Neutrophil (primary cell): ENCODE results near the gene LDLRAD4.

Experiments used
- H3K27ac ChIP-seq: fragments of 200-600 bp; sonication (generic); 2 replicates; pipeline ENCODE4 v1.5.1; 2016; ENCODE audit warnings: mild to moderate bottlenecking, moderate library complexity
- H3K27me3 ChIP-seq: fragments of 200-600 bp; sonication (generic); 2 replicates; pipeline ENCODE4 v1.6.0; 2016; ENCODE audit warnings: mild to moderate bottlenecking
- H3K36me3 ChIP-seq: fragments of 200-600 bp; sonication (generic); 2 replicates; pipeline ENCODE4 v1.5.1; 2017
- H3K4me1 ChIP-seq, 2 experiments: fragments of 200-600 bp in 1 of 2; sonication (generic) in 1 of 2; 1 replicate in 1 of 2; 2 replicates in 1 of 2; pipeline versions ENCODE4 v1.5.1 to v1.6.1; 2013 to 2016; ENCODE audit warnings: low read depth in 1 of 2, low read length in 1 of 2, mild to moderate bottlenecking in 1 of 2, moderate library complexity in 1 of 2; ENCODE audit not compliant: control insufficient read depth in 1 of 2, insufficient read depth in 1 of 2
- H3K4me3 ChIP-seq, 2 experiments: fragments of 200-600 bp in 1 of 2; sonication (generic) in 1 of 2; 1 replicate in 1 of 2; 2 replicates in 1 of 2; pipeline ENCODE4 v1.5.1; 2013 to 2016; ENCODE audit warnings: low read depth in 1 of 2, low read length in 1 of 2, mild to moderate bottlenecking in 1 of 2, moderate library complexity in 1 of 2
- H3K9me3 ChIP-seq: fragments of 200-600 bp; sonication (generic); 2 replicates; pipeline ENCODE4 v1.5.1; 2016
- CTCF ChIP-seq: fragments of 200-600 bp; sonication (generic); IDR thresholded peaks from 2 replicates; pipeline ENCODE4 v1.5.1; 2016; ENCODE audit warnings: antibody characterized with exemption

The LDLRAD4 gene

DNA sequence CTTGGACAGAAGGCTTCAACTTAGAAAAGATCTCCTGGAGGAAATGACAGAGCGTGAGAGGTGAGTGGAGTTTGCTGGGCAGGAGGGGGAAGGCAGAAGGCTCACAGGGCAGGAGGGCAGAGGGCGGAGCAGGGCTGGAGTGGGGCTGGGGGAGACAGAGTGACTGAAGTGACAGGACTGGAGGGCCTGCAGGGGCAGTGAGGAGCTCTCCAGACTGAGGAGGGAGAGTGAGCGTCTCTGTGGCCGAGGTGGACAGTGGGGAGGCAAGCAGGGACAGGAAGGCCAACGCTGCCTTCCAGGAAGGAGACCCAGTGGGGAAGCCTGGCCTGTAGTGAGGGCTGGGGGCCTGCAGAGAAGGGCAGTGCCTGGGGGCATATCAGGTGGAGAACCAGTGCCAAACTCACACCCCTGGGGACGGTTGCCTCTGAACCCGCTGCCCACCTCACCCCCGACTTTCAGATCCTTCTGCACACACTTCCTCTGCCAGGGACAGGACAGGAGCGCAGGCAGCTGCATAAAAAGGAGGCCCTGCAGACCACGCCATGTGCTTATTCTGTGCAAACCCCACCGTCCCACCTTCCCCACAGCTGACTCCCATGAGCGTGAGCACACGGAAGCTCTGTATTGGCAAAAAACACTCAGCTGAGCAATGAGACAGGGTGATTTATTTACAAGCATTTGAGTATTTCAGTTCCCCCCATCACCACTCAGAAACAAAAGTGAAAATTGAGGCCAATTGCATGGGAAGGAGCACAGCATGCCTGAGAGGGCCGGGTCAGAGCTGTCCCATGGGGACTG lies 263.5 kb downstream of the LDLRAD4 start:
- H3K9me3 ChIP-seq, result no peaks in the 10 kb centered on the region
- H3K27ac ChIP-seq, result no peak overlapping the region
- H3K4me3 ChIP-seq, result no peak overlapping the region
- no peaks in the 10 kb centered on the region for H3K4me1 ChIP-seq
- no peaks in the 10 kb centered on the region for H3K27me3 ChIP-seq
- H3K36me3 ChIP-seq, result peaks cover 39% of the 10 kb centered on the region
- TF ChIP-seq CTCF, result no peak

DNA sequence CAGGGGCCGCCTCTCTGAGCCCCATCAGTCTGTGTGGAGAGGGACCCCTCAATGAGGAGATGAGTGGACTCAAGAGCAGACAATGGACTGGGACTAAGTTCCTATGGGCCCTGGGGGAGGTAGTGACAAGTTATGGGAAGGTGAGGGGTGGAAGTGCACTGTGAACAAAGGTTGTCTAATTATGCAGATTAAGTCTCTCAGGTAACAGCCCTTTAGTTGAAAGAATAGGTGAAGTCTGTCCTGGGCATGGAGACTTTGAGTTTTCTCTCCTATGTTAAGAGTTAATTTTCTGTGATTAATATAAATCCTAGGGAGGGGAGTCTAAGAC lies 264.0 kb downstream of the LDLRAD4 start:
- Histone ChIP-seq H3K4me1 (no peaks in the 10 kb centered on the region), H3K4me3 (no peak overlapping the region), H3K27me3 (no peaks in the 10 kb centered on the region), H3K36me3 (peaks cover 40% of the 10 kb centered on the region), H3K27ac (no peak overlapping the region), H3K9me3 (no peaks in the 10 kb centered on the region)
- no peak for TF ChIP-seq CTCF

DNA sequence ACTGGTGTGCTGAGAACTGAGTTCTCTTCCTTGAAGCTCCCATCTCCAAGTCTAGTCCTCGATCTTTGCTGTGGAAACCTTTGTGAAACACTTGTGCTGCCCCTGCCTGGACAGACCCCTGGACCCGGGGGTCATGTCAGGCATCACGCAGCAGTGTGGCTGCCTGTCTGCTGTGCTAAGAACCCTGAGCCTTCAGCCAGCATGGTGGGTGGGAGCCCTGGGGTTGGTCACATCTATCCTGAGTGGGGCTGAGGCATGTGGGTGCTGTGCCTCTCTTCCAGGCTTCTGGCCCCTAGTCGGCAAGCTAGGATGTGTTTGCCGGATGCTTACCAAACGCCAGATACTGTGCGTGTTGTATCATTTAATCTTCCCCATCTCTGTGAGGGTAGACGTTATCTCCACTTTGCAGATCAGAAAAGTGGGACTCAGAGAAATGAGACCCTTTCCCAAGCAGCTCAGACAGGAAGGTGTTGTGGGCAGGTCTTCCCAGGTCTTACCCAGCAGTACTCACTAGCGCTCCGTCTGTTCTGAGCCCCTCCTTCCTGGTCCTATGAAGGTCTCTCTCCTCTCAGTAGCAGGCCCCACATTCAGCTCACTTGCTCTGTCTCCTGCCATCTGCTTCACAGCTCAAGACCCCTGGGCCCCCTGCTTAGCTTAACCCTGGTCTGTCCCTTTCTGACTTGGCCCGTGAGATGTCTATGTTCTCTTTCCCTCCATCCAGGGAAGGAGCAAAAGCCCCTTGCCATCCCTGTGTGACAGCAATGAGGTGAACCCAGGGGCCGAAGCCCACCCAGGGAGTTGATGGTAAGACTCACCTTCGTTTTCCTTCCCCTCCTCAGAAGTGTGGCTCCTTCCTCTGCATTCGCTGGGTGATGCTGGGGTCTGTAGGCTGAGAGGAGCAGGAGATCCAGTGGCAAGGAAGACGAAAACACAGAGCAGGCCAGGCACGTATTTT lies 265.0 kb downstream of the LDLRAD4 start:
- no peaks in the 10 kb centered on the region for H3K27me3 ChIP-seq
- H3K36me3 ChIP-seq, result peaks cover 41% of the 10 kb centered on the region
- H3K4me3 ChIP-seq, result no peak overlapping the region
- no peaks in the 10 kb centered on the region for H3K9me3 ChIP-seq
- TF ChIP-seq CTCF, result no peak
- H3K4me1 ChIP-seq, result no peaks in the 10 kb centered on the region
- no peak overlapping the region for H3K27ac ChIP-seq

GRCh38 chr18:13485182-13485581 lies 266.6 kb downstream of the LDLRAD4 start:
- H3K27ac ChIP-seq, result no peak overlapping the region
- no peak for TF ChIP-seq CTCF
- no peaks in the 10 kb centered on the region for H3K27me3 ChIP-seq
- no peaks in the 10 kb centered on the region for H3K9me3 ChIP-seq
- peaks cover 54% of the 10 kb centered on the region for H3K36me3 ChIP-seq
- H3K4me3 ChIP-seq, result no peak overlapping the region
- no peaks in the 10 kb centered on the region for H3K4me1 ChIP-seq

GRCh38 chr18:13485604-13486003 lies 267.0 kb downstream of the LDLRAD4 start:
- peaks cover 55% of the 10 kb centered on the region for H3K36me3 ChIP-seq
- H3K9me3 ChIP-seq, result no peaks in the 10 kb centered on the region
- H3K4me1 ChIP-seq, result no peaks in the 10 kb centered on the region
- H3K27ac ChIP-seq, result no peak overlapping the region
- no peaks in the 10 kb centered on the region for H3K27me3 ChIP-seq
- H3K4me3 ChIP-seq, result no peak overlapping the region
- no peak for TF ChIP-seq CTCF
